Thyroid gland (tissue), 4 donors: ENCODE data around the gene SELENOP. TPM values are rescaled to one million over a fixed set of nuclear protein-coding genes. Genes with fewer than 3 reads are reported as not detected.

ENCODE experiments used
- DNase-seq, 2 donors: peaks; one replicate each; pipeline ENCODE4 v3.0.0-alpha.2; 2019
- H3K27ac ChIP-seq, 3 donors: fragments of 200-600 bp; sonication (generic); 1 replicate in 2 of 3; 2 replicates in 1 of 3; pipeline ENCODE4 v1.5.1; 2016 to 2019; ENCODE audit warnings: mild to moderate bottlenecking in 1 of 3, moderate library complexity in 1 of 3
- H3K27me3 ChIP-seq: fragments of 200-600 bp; sonication (generic); one replicate; pipeline ENCODE4 v1.5.1; 2019
- H3K36me3 ChIP-seq, 2 donors: fragments of 200-600 bp; sonication (generic); one replicate each; pipeline ENCODE4 v1.5.1; 2016 to 2019
- H3K4me1 ChIP-seq, 2 donors: fragments of 200-600 bp; sonication (generic); one replicate each; pipeline ENCODE4 v1.5.1; 2017 to 2019
- H3K4me3 ChIP-seq, 3 donors: fragments of 200-600 bp; sonication (generic); replicated peaks in 1 of 3; 1 replicate in 2 of 3; 2 replicates in 1 of 3; pipeline ENCODE4 v1.5.1; 2016; ENCODE audit warnings: mild to moderate bottlenecking in 1 of 3
- H3K9me3 ChIP-seq: fragments of 200-600 bp; sonication (generic); one replicate; pipeline ENCODE4 v1.5.1; 2017
- CTCF ChIP-seq, 6 experiments: fragments of 200-600 bp in 3 of 6; fragments of 450-650 bp in 3 of 6; sonication (generic) in 3 of 6; IDR thresholded peaks; one replicate each; pipeline ENCODE4 v1.5.1; 2016 to 2019; ENCODE audit warnings: antibody characterized with exemption in 6 of 6, mild to moderate bottlenecking in 2 of 6, inconsistent platforms in 1 of 6, moderate library complexity in 1 of 6
- POLR2A ChIP-seq, 2 donors: fragments of 450-650 bp; IDR thresholded peaks; one replicate each; pipeline ENCODE4 v1.6.1; 2017; ENCODE audit warnings: antibody characterized with exemption in 2 of 2, mild to moderate bottlenecking in 2 of 2, moderate library complexity in 1 of 2
- WGBS, 2 donors: methylation state at CpG; one replicate each; pipeline ENCODE4 v1.1.5; 2017; 5-methylcytosine and 5-hydroxymethylcytosine counted together
- intact Hi-C: fragments of 100-400 bp; cut with DNase I; formaldehyde crosslinking; loops from one replicate; pipeline ENCODE4 v1.15.1; 2023
- total RNA-seq, 4 donors: library from RNA; depleted of rRNA; stranded (reverse); fragments of >200 nt; gene quantifications; one replicate each; pipeline ENCODE4 v1.2.3, GENCODE V29; 2016

Gene SELENOP, protein sequence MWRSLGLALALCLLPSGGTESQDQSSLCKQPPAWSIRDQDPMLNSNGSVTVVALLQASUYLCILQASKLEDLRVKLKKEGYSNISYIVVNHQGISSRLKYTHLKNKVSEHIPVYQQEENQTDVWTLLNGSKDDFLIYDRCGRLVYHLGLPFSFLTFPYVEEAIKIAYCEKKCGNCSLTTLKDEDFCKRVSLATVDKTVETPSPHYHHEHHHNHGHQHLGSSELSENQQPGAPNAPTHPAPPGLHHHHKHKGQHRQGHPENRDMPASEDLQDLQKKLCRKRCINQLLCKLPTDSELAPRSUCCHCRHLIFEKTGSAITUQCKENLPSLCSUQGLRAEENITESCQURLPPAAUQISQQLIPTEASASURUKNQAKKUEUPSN
- total RNA-seq, result 100 to 1,000 TPM; 162 to 637 (median 392) TPM

DNA sequence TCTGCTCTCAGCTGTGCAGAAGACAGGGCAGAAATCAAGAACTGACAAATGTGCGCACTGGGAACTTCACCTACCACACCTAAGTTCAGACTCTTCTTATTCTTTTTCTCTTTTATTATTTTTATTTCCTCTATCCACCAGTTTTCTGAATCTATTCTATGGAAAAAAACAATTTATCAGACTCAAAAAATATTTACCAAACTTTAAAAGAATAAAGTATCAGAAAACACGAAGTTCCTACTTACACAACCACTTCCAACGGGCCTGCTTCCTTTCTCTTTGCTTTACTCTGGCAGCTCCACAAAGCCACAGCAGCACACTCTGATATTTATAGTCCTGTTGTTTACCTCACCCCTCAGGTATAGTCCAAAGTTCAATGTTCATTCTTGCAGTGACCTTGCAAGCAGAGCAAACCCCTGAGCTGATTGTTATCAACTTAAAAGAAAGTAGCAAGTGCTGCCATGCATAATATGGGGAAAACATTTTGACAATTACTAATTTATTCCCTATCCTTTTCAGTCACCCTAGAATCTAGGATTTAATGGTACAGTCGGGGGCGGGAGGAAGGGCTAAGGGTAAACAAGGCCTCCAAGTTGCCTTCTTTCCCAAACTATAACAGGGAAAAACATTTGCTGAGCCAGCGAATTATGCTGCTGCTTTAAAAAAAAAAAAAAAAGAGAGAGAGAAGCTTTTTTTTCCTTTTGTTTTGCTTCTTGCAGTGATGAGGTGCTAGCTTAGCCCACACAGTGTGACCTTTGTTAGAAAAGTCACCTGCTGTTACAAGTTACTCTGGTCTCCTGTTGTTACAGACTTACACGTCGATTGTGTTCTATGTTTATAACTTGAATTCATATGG, at the start of gene SELENOP:
SELENOP (minus strand) TSS at position 302 of the 856 bp plus-strand sequence. CDS start 3,539 bp downstream, outside the sequence.
- peak; percentile 50 to 54 for DNase-seq
- WGBS, 2 donors, result 27% methylated on average over 8 of the region's 8 CpGs

DNA sequence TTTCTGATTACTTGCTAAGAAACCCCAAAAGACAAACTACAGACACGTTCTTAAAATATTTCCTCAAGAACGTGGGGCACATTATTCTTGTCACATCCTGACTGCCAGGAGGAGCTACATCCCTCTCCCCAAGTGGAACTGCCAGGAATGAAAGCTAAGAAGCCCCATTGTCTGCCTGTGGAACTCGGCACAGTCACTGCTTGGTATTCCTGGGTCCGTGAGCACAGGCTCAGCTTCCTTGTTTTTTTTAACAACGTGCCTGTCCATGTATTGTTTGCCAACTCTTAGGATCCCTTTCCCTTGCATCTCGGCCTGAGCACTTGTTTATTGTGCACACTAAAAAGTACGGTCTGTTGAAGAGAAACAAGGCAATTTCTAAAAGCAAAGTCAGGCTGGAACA, 47.0 kb upstream of the SELENOP start:
- WGBS, 2 donors, result 9% methylated on average over 7 of the region's 7 CpGs
- no peak for DNase-seq
- Histone ChIP-seq H3K36me3 (no peaks in the 10 kb centered on the region), H3K27me3 (no peaks in the 10 kb centered on the region), H3K4me1 (peaks cover 4 to 15% of the 10 kb centered on the region in 2 donors), H3K9me3 (no peaks in the 10 kb centered on the region), H3K27ac (peak overlapping the region in 1 of 3 donors; percentile 64), H3K4me3 (no peak overlapping the region)
- intact Hi-C loops, result no loop called here
- no peak for TF ChIP-seq CTCF (IDR thresholded peaks at IDR 0.05)
- TF ChIP-seq POLR2A (IDR thresholded peaks at IDR 0.05), result no peak

More for the DNA sequence above, at the start of gene SELENOP:
- Histone ChIP-seq H3K27ac (peak within 1 kb of the TSS; percentile 81 to 86 (median 81)), H3K4me3 (peak within 1 kb of the TSS in 2 of 3 donors; percentile 1 to 27), H3K9me3 (no peaks in the 10 kb centered on the region), H3K4me1 (peaks cover 10 to 23% of the 10 kb centered on the region in 2 donors), H3K27me3 (no peaks in the 10 kb centered on the region), H3K36me3 (peaks cover 0 to under 1% of the 10 kb centered on the region in 2 donors)
- TF ChIP-seq CTCF (IDR thresholded peaks at IDR 0.05) (no peak), POLR2A (IDR thresholded peaks at IDR 0.05) (peak; percentile 10 to 89)
- intact Hi-C loops, result no loop called here

DNA sequence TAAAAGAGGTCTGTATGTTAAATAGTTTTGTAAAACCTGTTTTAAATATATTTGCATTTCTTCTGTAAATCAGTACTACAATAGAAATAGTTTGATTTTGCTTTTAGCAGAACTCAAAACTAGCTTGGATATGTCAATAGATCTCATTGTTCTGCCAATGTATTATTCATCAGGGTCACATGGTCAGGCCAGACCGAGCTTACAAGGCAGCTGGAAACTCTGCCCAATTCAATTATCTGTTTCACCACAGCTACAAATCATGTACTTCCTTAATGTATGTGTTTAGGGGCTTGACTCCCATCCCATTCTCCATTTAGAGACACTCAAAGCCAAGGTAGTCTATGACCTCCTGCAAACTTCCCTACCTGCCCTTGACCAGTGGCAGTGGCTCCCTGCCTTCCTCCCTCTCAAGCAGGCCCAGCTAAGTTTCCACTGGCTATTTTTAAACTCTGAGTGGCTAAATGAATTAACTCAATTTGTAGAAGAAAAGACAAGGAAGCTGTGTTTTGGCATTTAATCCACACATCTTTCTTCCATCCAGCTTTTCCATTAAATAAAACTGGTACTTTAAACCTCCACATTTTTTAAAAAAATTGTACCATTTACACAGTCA, 46.4 kb upstream of the SELENOP start:
- H3K27me3 ChIP-seq, result no peaks in the 10 kb centered on the region
- H3K4me1 ChIP-seq, result peaks cover 4 to 15% of the 10 kb centered on the region in 2 donors
- H3K4me3 ChIP-seq, result no peak overlapping the region
- no peak for DNase-seq
- no peak for TF ChIP-seq POLR2A (IDR thresholded peaks at IDR 0.05)
- TF ChIP-seq CTCF (IDR thresholded peaks at IDR 0.05), result no peak
- intact Hi-C loops, result no loop called here
- H3K36me3 ChIP-seq, result no peaks in the 10 kb centered on the region
- H3K27ac ChIP-seq, result peak overlapping the region in 1 of 3 donors; percentile 64
- no peaks in the 10 kb centered on the region for H3K9me3 ChIP-seq
- 58 to 66% methylated on average over 1 of the region's 1 CpG for WGBS, 2 donors

GRCh38 chr5:42855811-42856210, 44.1 kb upstream of the SELENOP start:
- H3K4me3 ChIP-seq, result no peak overlapping the region
- H3K4me1 ChIP-seq, result peaks cover 4 to 15% of the 10 kb centered on the region in 2 donors
- intact Hi-C loops, result no loop called here
- no peaks in the 10 kb centered on the region for H3K36me3 ChIP-seq
- H3K27me3 ChIP-seq, result no peaks in the 10 kb centered on the region
- H3K27ac ChIP-seq, result no peak overlapping the region
- 38 to 53% methylated on average over 2 of the region's 2 CpGs for WGBS, 2 donors
- DNase-seq, result no peak
- TF ChIP-seq CTCF (IDR thresholded peaks at IDR 0.05), result no peak
- TF ChIP-seq POLR2A (IDR thresholded peaks at IDR 0.05), result no peak
- H3K9me3 ChIP-seq, result no peaks in the 10 kb centered on the region
